ENCODE data around the gene BEST4.
"Not testable (repeated sequence)": the region's sequence is repeated elsewhere in the genome, so short reads cannot be mapped to it uniquely, and the experiment has no call there.

Gene BEST4

GRCh38 chr1:44828003-44828651 is 40.2 kb upstream of the BEST4 start:
- H3K4me3 ChIP-seq (ENCODE audit: low read depth, low read length) = no peak overlapping the region
- no peak overlapping the region for H3K9ac ChIP-seq
- no peak for TF ChIP-seq CTCF (IDR thresholded peaks at IDR 0.05)
- H3K4me1 ChIP-seq = no peaks in the 10 kb centered on the region
- H3K4me2 ChIP-seq (ENCODE audit: low read length) = no peak overlapping the region
- no peak overlapping the region for H2AFZ ChIP-seq
- H3K27me3 ChIP-seq (ENCODE audit: control insufficient read depth, insufficient read depth, low read length) = no peaks in the 10 kb centered on the region
- no peaks in the 10 kb centered on the region for H3K9me3 ChIP-seq (ENCODE audit: control insufficient read depth, low read length)
- H3K27ac ChIP-seq = no peak overlapping the region
- H3K79me2 ChIP-seq = no peaks in the 10 kb centered on the region
- no peaks in the 10 kb centered on the region for H3K36me3 ChIP-seq (ENCODE audit: control insufficient read depth, insufficient read depth, low read length)

GRCh38 chr1:44827197-44828002 is 39.4 kb upstream of the BEST4 start:
- Histone ChIP-seq H3K4me3 (ENCODE audit: low read depth, low read length) (no peak overlapping the region), H3K27ac (no peak overlapping the region), H3K4me1 (no peaks in the 10 kb centered on the region), H3K4me2 (ENCODE audit: low read length) (no peak overlapping the region), H3K79me2 (no peaks in the 10 kb centered on the region), H3K9ac (no peak overlapping the region), H3K27me3 (ENCODE audit: control insufficient read depth, insufficient read depth, low read length) (no peaks in the 10 kb centered on the region), H2AFZ (no peak overlapping the region), H3K9me3 (ENCODE audit: control insufficient read depth, low read length) (no peaks in the 10 kb centered on the region), H3K36me3 (ENCODE audit: control insufficient read depth, insufficient read depth, low read length) (no peaks in the 10 kb centered on the region)
- TF ChIP-seq CTCF (IDR thresholded peaks at IDR 0.05) = no peak

DNA sequence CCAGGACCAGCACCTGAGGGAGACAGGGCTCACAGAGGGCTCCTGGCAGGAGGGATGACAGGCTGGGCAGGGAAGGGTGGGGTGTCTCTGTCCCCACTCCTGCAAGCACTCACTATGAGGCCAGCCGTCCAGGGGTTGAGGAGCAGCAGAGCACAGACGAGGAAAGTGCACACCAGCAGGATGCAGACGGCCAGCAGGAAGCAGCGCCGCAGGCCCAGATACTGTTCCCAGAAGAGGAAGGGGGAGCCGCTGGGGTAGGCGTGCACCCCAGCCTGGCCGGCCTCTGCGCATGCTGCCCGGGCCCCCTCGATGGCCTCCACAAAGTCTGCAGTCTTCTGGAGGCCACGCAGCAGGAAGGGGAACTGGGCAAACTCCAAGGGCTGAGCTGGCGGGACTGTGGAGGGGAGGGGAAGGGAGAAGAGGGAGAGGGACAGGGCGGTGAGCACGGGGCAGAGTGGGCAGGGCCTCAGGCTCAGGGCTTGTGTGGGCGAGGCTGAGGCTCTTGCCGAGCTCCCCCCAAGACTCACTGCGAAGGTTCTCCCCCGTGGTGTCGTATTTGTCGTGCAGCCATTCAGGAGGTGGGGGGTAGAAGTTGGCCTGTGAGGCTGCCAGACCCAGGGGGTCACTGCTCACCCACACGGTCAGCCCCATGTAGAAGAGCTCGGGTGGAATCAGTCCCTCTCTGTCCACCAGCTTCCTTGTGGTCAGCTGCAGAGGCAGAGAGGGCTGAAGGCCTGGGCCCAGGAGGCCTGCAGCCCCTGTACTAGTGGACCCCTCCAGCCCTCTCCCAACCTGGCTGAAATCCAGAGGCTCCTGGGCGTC is 38.6 kb upstream of the BEST4 start:
- Histone ChIP-seq H3K27me3 (ENCODE audit: control insufficient read depth, insufficient read depth, low read length) (no peaks in the 10 kb centered on the region), H2AFZ (no peak overlapping the region), H3K9me3 (ENCODE audit: control insufficient read depth, low read length) (no peaks in the 10 kb centered on the region), H3K36me3 (ENCODE audit: control insufficient read depth, insufficient read depth, low read length) (no peaks in the 10 kb centered on the region), H3K79me2 (no peaks in the 10 kb centered on the region), H3K27ac (no peak overlapping the region), H3K4me3 (ENCODE audit: low read depth, low read length) (no peak overlapping the region), H3K9ac (no peak overlapping the region), H3K4me2 (ENCODE audit: low read length) (no peak overlapping the region), H3K4me1 (no peaks in the 10 kb centered on the region)
- TF ChIP-seq CTCF (IDR thresholded peaks at IDR 0.05) = no peak

DNA sequence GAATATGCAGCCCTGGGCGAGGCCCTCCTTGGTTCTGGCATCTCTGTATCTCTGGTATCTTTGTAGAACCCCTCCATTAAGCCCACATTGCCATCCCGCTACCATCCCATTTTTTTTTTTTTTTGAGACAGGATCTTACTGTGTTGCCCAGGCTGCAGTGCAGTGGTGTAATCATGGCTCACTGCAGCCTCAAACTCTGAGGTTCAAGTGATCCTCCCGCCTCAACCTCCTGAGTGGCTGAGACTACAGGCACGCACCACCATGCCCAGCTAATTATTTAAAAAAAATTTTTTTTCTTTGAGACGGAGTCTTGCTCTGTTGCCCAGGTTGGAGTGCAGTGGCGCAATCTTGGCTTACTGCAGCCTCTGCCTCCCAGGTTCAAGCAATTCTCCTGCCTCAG is 36.4 kb upstream of the BEST4 start:
- not testable (repeated sequence) for H3K27ac ChIP-seq; H3K9ac ChIP-seq; H3K4me3 ChIP-seq (ENCODE audit: low read depth, low read length); H3K27me3 ChIP-seq (ENCODE audit: control insufficient read depth, insufficient read depth, low read length); H3K36me3 ChIP-seq (ENCODE audit: control insufficient read depth, insufficient read depth, low read length); H3K4me2 ChIP-seq (ENCODE audit: low read length); H3K9me3 ChIP-seq (ENCODE audit: control insufficient read depth, low read length); H3K79me2 ChIP-seq; H3K4me1 ChIP-seq; H2AFZ ChIP-seq

DNA sequence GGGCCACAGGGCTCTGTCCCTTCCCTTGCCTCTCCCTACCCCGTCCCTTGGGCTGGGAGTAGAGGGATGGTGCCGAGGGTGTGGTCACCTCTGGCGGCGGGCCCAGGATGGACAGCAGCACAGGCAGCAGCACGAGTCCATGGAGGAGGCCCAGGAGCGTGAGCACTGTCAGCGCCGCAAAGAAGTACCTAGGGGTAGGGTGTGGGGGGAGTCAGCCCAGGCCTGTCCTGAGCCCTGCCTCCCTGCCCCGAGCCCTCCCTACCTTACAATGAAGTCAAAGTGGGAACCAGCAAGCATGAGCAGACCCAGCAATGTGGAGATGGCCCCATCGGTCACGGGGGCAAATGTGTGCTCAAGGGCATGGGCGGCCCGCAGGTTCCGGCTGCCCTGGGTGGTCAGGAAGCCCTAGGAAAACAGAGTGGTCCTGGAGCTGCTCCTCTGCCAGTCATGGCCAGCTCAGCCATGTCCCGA is 35.0 kb upstream of the BEST4 start:
- Histone ChIP-seq H2AFZ (no peak overlapping the region), H3K4me1 (no peaks in the 10 kb centered on the region), H3K9me3 (ENCODE audit: control insufficient read depth, low read length) (no peaks in the 10 kb centered on the region), H3K4me2 (ENCODE audit: low read length) (no peak overlapping the region), H3K9ac (no peak overlapping the region), H3K36me3 (ENCODE audit: control insufficient read depth, insufficient read depth, low read length) (no peaks in the 10 kb centered on the region), H3K79me2 (no peaks in the 10 kb centered on the region), H3K27ac (no peak overlapping the region), H3K4me3 (ENCODE audit: low read depth, low read length) (no peak overlapping the region), H3K27me3 (ENCODE audit: control insufficient read depth, insufficient read depth, low read length) (no peaks in the 10 kb centered on the region)
- no peak for TF ChIP-seq CTCF (IDR thresholded peaks at IDR 0.05)
